ENCODE measurements around the gene ARHGAP21.

GRCh38 chr10:24571870-24572450 is 151.7 kb downstream of the ARHGAP21 start:
- TF ChIP-seq CTCF (IDR thresholded peaks at IDR 0.05), result no peak
- TF ChIP-seq EZH2 (IDR thresholded peaks at IDR 0.05; ENCODE audit: borderline replicate concordance, insufficient read depth, low read depth, low read length, poor library complexity, severe bottlenecking), result no peak

Measured in B cell (primary cell).